A673 (cell line): Measurements from ENCODE around the gene TIGD2. TPM values are rescaled to one million over a fixed set of nuclear protein-coding genes. Genes with fewer than 3 reads are reported as not detected.

Experiments
- BruUV-seq: library from RNA; stranded (reverse); fragments of 400-500 nt; replicated peaks from 2 replicates; lab custom pipeline; 2021; lab: Mats Ljungman, UMichigan
- CTCF ChIA-PET: fragments of 300-600 bp; sonication (Branson Sonifier 250); formaldehyde crosslinking; loops from one replicate; lab custom pipeline; 2022; ENCODE audit warnings: antibody characterized with exemption; lab: Charles Lee
- POLR2A ChIA-PET: fragments of 300-600 bp; sonication (Branson Sonifier 250); formaldehyde crosslinking; loops from one replicate; lab custom pipeline; 2022; ENCODE audit warnings: antibody characterized with exemption; ENCODE audit not compliant: low non-redundant PET; lab: Charles Lee
- DNase-seq: peaks from one replicate; pipeline ENCODE4 v3.0.0-alpha.2; 2015; ENCODE audit warnings: low spot score
- H3K27ac ChIP-seq: fragments of 200-600 bp; sonication (generic); 2 replicates; pipeline ENCODE4 v1.5.1; 2016; ENCODE audit warnings: mixed run types, low read depth, mild to moderate bottlenecking, mixed read lengths, antibody characterized with exemption, low read length; ENCODE audit not compliant: poor library complexity, severe bottlenecking
- H3K27me3 ChIP-seq: fragments of 200-600 bp; sonication (generic); replicated peaks from 2 replicates; pipeline ENCODE4 v1.6.1; 2017; ENCODE audit warnings: mixed run types, low read depth, mild to moderate bottlenecking, mixed read lengths, antibody characterized with exemption, low read length; ENCODE audit not compliant: insufficient read depth, poor library complexity
- H3K36me3 ChIP-seq: fragments of 200-600 bp; sonication (generic); 2 replicates; pipeline ENCODE4 v1.6.1; 2016; ENCODE audit warnings: mixed run types, mild to moderate bottlenecking, mixed read lengths, antibody characterized with exemption, low read length; ENCODE audit not compliant: insufficient read depth, poor library complexity, severe bottlenecking
- H3K4me1 ChIP-seq: fragments of 200-600 bp; sonication (generic); 2 replicates; pipeline ENCODE4 v1.6.1; 2017; ENCODE audit warnings: mixed run types, mild to moderate bottlenecking, mixed read lengths, antibody characterized with exemption, low read length; ENCODE audit not compliant: insufficient read depth, poor library complexity, severe bottlenecking
- H3K4me3 ChIP-seq: fragments of 200-600 bp; sonication (generic); 2 replicates; pipeline ENCODE4 v1.5.1; 2016; ENCODE audit warnings: low read depth, mixed run types, mild to moderate bottlenecking, mixed read lengths, low read length; ENCODE audit not compliant: poor library complexity, severe bottlenecking
- H3K9me3 ChIP-seq: fragments of 200-600 bp; sonication (generic); 2 replicates; pipeline ENCODE4 v1.6.1; 2016; ENCODE audit warnings: mixed run types, low read depth, mild to moderate bottlenecking, mixed read lengths, antibody characterized with exemption, low read length; ENCODE audit not compliant: poor library complexity, severe bottlenecking
- CTCF ChIP-seq: fragments of 300-800, 200-600 bp; sonication (generic); conservative IDR thresholded peaks from 2 replicates; pipeline ENCODE4 v1.5.1; 2017; ENCODE audit warnings: low read depth, mild to moderate bottlenecking, antibody characterized with exemption, low read length, moderate library complexity, mixed read lengths
- EZH2 ChIP-seq: fragments of 200-600 bp; sonication (generic); IDR thresholded peaks from 2 replicates; pipeline ENCODE4 v1.6.1; 2017; ENCODE audit warnings: borderline replicate concordance, low read depth, mild to moderate bottlenecking, mixed read lengths, antibody characterized with exemption, low read length; ENCODE audit not compliant: poor library complexity, severe bottlenecking
- intact Hi-C: fragments of 100-400 bp; cut with micrococcal nuclease; formaldehyde crosslinking; loops from one replicate; pipeline ENCODE4 v1.10.0; 2022; ENCODE audit not compliant: unreplicated experiment
- total RNA-seq: library from RNA; stranded (reverse); gene quantifications from 2 replicates; pipeline ENCODE4 v1.2.3, GENCODE V29; 2021

TIGD2 gene
- total RNA-seq, 1 experiment from 2014 or later: 2.8 TPM

- no peak overlapping the region for H3K27ac ChIP-seq
- H3K27me3 ChIP-seq: no peaks in the 10 kb centered on the region
- no TSS peak for BruUV-seq
- H3K4me1 ChIP-seq: no peaks in the 10 kb centered on the region
- H3K36me3 ChIP-seq: no peaks in the 10 kb centered on the region
- intact Hi-C loops: no loop called here
- ChIA-PET CTCF (no interaction called here), POLR2A (no interaction called here)
- no peak for TF ChIP-seq CTCF
- no peaks in the 10 kb centered on the region for H3K9me3 ChIP-seq
- no peak overlapping the region for H3K4me3 ChIP-seq
- no peak for DNase-seq
Observed at GRCh38 chr4:89099034-89099433, 12.3 kb upstream of the TIGD2 start.

GRCh38 chr4:89099471-89099870 is 11.9 kb upstream of the TIGD2 start:
- Histone ChIP-seq H3K4me3 (no peak overlapping the region), H3K27me3 (no peaks in the 10 kb centered on the region), H3K27ac (no peak overlapping the region), H3K4me1 (no peaks in the 10 kb centered on the region), H3K36me3 (no peaks in the 10 kb centered on the region), H3K9me3 (no peaks in the 10 kb centered on the region)
- ChIA-PET POLR2A (no interaction called here), CTCF (no interaction called here)
- no peak for TF ChIP-seq EZH2
- no peak for TF ChIP-seq CTCF
- BruUV-seq: no TSS peak
- no peak for DNase-seq
- intact Hi-C loops: no loop called here

GRCh38 chr4:89100853-89101252 is 10.5 kb upstream of the TIGD2 start:
- CTCF ChIA-PET: no interaction called here
- no peak for DNase-seq
- no peaks in the 10 kb centered on the region for H3K36me3 ChIP-seq

More at GRCh38 chr4:89100853-89101252, 10.5 kb upstream of the TIGD2 start:
- no peak for TF ChIP-seq EZH2
- no peak for TF ChIP-seq CTCF
- intact Hi-C loops: no loop called here
- no peaks in the 10 kb centered on the region for H3K9me3 ChIP-seq
- H3K4me1 ChIP-seq: no peaks in the 10 kb centered on the region
- no peak overlapping the region for H3K27ac ChIP-seq
- H3K27me3 ChIP-seq: no peaks in the 10 kb centered on the region
- POLR2A ChIA-PET: no interaction called here
- no peak overlapping the region for H3K4me3 ChIP-seq
- BruUV-seq: no TSS peak
